ENCODE measurements around the gene CENPM.

The CENPM gene

DNA sequence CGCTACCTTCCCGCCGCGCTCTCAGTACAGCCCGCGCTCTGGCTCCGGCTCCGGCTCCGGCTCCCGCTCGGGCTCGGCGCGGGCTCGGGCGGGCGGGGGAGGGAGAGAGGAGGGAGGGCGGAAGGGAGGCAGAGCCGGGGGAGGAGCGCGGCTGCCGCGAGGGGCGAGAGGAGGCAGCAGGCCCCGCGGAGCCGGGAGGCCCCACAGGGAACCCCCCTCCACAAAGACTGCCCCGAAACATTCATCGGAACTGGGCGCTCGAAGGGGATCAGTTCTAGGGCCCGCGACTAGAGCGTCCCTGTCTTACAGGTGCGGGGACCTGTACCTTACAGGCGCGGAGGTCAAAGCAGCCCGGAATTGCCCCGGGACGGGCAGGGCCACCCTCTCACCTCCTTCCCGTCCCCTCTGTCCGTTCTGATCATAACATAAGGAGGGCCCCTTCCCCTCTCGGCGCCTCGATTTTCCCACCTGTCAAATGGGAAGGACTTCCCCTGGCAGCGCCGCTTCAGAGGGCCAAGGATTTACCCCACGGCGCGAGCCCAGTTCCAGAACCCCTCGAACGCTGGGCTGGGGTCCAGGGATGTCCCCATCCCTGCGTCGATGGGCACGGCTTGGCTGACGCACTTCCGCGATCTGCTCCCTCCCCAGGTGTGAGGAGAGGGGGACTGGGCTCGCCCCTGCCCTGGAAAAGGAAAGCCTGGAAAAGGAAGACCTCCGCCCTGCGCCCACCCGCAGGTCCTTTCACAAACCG is 31.7 kb downstream of the CENPM start, which contains the start of gene SHISA8:
Gene SHISA8, minus strand, starts transcription at position 40 of the 751 bp plus-strand sequence. CDS start 407 bp downstream, outside the sequence.
- DNase-seq (ENCODE audit: low spot score) = peak; percentile 88
- TF ChIP-seq, protein P1, sequence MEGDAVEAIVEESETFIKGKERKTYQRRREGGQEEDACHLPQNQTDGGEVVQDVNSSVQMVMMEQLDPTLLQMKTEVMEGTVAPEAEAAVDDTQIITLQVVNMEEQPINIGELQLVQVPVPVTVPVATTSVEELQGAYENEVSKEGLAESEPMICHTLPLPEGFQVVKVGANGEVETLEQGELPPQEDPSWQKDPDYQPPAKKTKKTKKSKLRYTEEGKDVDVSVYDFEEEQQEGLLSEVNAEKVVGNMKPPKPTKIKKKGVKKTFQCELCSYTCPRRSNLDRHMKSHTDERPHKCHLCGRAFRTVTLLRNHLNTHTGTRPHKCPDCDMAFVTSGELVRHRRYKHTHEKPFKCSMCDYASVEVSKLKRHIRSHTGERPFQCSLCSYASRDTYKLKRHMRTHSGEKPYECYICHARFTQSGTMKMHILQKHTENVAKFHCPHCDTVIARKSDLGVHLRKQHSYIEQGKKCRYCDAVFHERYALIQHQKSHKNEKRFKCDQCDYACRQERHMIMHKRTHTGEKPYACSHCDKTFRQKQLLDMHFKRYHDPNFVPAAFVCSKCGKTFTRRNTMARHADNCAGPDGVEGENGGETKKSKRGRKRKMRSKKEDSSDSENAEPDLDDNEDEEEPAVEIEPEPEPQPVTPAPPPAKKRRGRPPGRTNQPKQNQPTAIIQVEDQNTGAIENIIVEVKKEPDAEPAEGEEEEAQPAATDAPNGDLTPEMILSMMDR (IDR thresholded peaks at IDR 0.05; ENCODE audit: extremely low read depth, missing control alignments) = no peak

GRCh38 chr22:41914611-41915034 is 32.3 kb downstream of the CENPM start:
- TF ChIP-seq, protein P1 (IDR thresholded peaks at IDR 0.05; ENCODE audit: extremely low read depth, missing control alignments) = no peak

DNA sequence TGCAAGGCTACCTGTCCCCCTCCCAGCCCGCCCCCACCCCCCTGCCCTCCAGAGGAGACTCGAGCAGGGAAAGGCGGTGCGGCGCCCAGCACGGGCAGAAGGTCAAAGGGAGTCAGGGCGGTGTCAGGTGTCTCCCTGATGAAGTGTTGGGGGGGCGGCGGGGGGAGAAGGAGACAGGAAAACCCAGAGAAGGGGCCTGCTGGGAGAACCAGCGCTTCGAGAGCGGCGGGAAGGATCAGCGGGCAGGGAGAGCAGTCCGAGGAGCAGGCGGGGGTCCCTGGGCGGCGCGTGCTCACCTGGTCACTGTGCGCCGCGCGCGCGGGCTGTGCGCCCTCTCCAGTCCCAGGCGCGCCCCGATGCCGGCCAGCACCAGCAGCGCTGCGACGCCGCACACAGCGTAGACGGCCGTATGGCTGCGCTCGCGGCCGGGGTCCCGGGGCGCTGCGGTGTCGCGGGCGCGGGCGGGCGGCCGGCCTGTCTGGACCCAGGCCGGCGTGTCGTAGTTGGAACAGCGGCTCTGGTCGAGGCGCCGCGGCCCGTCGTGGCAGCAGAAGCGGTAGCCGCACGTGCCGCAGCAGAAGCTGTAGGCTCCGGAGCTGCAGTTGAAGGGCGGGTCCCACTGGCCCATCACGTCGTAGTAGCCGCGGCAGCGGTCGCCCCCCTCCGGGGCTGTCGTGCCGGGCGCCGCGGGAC is 33.0 kb downstream of the CENPM start:
- TF ChIP-seq, protein P1 (IDR thresholded peaks at IDR 0.05; ENCODE audit: extremely low read depth, missing control alignments) = no peak

More at GRCh38 chr22:41914611-41915034, 32.3 kb downstream of the CENPM start:
- peak; percentile 63 for DNase-seq (ENCODE audit: low spot score)

DNA sequence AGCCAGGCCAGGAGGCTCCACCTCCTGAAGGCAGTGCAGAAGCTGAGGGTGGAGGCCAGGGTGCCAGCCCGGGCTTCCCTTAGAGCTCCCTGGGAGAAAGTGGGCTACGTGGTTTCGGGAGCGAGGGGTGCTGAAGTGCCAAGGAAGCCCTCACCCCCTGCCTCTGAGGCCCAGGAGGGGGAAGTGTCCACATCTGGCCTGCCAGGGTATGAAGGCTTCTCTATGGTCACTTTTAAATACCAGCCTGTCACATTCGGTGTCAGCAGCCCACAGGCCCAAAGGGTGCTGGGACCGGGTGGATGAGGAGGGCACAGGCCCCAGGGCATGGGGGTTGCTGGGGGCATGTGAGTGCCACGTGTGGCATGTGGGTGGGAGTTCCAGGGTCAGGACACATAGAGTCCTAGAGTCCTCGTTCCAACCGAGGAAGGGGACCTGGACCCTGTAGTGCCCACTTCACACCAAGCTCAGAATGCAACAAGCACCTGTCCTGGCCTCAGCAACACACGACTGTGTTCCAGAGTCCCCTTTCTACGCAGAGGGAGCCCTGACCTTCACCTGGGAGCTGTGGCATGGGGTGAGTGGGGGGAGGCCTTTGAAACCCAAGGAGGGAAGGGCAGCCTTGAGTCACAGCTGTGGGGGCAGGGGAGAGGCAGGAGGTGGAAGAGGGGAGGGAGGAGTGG is 33.8 kb downstream of the CENPM start:
- no peak for DNase-seq (ENCODE audit: low spot score)
- TF ChIP-seq, protein P1 (IDR thresholded peaks at IDR 0.05; ENCODE audit: extremely low read depth, missing control alignments) = no peak

More for the DNA sequence above, 33.0 kb downstream of the CENPM start:
- no peak for DNase-seq (ENCODE audit: low spot score)

DNA sequence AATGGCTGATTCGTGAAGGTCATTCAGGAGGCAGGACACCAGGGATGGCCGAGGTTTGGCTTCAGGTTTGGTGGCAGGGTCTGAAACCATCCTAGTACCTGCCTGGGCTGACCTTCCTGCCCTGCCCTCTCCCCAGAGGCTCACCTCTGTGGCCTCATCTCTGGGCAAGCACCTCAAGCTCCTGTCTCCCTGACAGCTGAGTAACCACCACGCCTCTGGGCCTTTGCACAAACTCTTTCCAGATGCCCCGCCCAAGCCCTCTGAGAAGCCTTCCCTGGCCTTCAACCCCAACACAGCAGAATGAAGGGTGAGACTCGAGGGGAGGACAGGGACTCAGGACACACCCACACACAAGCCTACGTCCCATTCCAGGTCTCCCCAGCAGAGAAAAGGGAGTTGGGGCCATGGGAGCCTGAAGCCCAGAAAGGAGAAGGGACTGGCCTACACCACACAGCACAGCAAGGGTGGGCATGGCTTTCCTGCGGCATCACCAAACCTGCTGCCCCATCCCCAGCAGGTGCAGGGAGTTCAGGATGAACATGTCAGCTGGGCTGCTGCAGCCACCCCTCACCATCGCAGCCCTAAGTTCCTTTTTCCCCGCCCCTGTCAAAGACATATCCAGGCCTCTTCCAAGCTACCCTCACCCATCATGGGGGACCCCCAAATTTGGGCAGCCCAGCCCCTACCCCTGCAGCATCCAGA is 34.5 kb downstream of the CENPM start:
- DNase-seq (ENCODE audit: low spot score) = no peak
- TF ChIP-seq, protein P1 (IDR thresholded peaks at IDR 0.05; ENCODE audit: extremely low read depth, missing control alignments) = no peak

- DNase-seq (ENCODE audit: low spot score) = no peak
- TF ChIP-seq, protein P1 (IDR thresholded peaks at IDR 0.05; ENCODE audit: extremely low read depth, missing control alignments) = no peak
Observed at GRCh38 chr22:41911001-41911611, 35.8 kb downstream of the CENPM start.
